Measurements from ENCODE around the gene FAM237A. TPM values are rescaled to one million over a fixed set of nuclear protein-coding genes. Genes with fewer than 3 reads are reported as not detected.

Gene FAM237A
- total RNA-seq, 1 donor, result not detected

DNA sequence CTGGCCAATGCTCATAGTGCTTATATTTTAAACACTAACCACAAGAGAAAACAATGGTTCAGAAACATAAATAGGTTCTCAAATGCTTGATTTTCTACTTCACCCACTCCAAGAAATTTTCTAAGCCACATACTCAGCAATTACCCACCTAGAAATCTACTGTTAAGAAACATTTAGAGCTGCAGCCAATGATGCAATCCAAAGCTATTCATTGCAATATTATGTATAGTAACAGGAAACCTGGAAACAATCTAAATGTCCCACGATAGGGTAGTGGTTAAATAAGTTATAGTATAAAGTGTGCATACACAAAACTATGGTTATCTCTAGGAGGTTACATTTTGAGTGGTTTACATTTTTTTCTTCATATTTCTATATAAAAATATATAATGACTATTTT is 5.7 kb downstream of the FAM237A start:
- Histone ChIP-seq H3K27me3 (ENCODE audit: insufficient read depth, low read length) (no peaks in the 10 kb centered on the region), H4K20me1 (ENCODE audit: insufficient read depth, low read length) (no peaks in the 10 kb centered on the region), H3K4me1 (ENCODE audit: insufficient read depth, low read length) (no peaks in the 10 kb centered on the region), H3K9me3 (ENCODE audit: low read depth, low read length) (no peaks in the 10 kb centered on the region), H3K27ac (ENCODE audit: low read depth, low read length) (no peak overlapping the region), H3K36me3 (ENCODE audit: insufficient read depth, low read length) (no peaks in the 10 kb centered on the region), H3K4me3 (ENCODE audit: insufficient read depth, low read length) (no peak overlapping the region), H2AFZ (ENCODE audit: low read length) (no peak overlapping the region), H3K79me2 (ENCODE audit: insufficient read depth, low read length) (no peaks in the 10 kb centered on the region), H3K4me2 (ENCODE audit: insufficient read depth, low read length) (no peak overlapping the region)
- no peak for DNase-seq (ENCODE audit: insufficient read length, low spot score, missing footprints)
- TF ChIP-seq, protein P1, sequence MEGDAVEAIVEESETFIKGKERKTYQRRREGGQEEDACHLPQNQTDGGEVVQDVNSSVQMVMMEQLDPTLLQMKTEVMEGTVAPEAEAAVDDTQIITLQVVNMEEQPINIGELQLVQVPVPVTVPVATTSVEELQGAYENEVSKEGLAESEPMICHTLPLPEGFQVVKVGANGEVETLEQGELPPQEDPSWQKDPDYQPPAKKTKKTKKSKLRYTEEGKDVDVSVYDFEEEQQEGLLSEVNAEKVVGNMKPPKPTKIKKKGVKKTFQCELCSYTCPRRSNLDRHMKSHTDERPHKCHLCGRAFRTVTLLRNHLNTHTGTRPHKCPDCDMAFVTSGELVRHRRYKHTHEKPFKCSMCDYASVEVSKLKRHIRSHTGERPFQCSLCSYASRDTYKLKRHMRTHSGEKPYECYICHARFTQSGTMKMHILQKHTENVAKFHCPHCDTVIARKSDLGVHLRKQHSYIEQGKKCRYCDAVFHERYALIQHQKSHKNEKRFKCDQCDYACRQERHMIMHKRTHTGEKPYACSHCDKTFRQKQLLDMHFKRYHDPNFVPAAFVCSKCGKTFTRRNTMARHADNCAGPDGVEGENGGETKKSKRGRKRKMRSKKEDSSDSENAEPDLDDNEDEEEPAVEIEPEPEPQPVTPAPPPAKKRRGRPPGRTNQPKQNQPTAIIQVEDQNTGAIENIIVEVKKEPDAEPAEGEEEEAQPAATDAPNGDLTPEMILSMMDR (IDR thresholded peaks at IDR 0.05; ENCODE audit: extremely low read depth, low read depth, low read length), result no peak

DNA sequence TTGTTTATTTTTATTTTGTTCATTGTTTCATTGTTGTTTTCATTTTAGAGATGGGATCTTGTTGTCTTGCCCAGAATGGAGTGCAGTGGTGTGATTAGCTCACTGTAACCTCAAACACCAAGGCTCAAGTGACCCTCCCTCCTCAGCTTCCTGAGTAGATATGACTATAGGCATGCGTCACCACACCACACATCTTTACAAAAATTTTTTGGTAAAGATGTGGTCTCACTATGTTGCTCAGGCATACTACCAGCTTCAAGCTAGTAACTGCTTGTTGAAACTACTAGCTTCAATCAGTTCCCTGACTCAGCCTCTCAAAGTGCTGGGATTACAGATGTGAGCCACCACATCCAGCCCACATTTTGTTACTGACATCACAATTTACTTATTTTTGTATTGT is 14.8 kb downstream of the FAM237A start:
- TF ChIP-seq, protein P1 (IDR thresholded peaks at IDR 0.05; ENCODE audit: extremely low read depth, low read depth, low read length), result no peak
- Histone ChIP-seq H3K27ac (ENCODE audit: low read depth, low read length) (no peak overlapping the region), H3K4me2 (ENCODE audit: insufficient read depth, low read length) (no peak overlapping the region), H3K9me3 (ENCODE audit: low read depth, low read length) (no peaks in the 10 kb centered on the region), H2AFZ (ENCODE audit: low read length) (no peak overlapping the region), H3K79me2 (ENCODE audit: insufficient read depth, low read length) (no peaks in the 10 kb centered on the region), H3K36me3 (ENCODE audit: insufficient read depth, low read length) (no peaks in the 10 kb centered on the region), H4K20me1 (ENCODE audit: insufficient read depth, low read length) (no peaks in the 10 kb centered on the region), H3K4me3 (ENCODE audit: insufficient read depth, low read length) (no peak overlapping the region), H3K4me1 (ENCODE audit: insufficient read depth, low read length) (no peaks in the 10 kb centered on the region), H3K27me3 (ENCODE audit: insufficient read depth, low read length) (no peaks in the 10 kb centered on the region)
- no peak for DNase-seq (ENCODE audit: insufficient read length, low spot score, missing footprints)

DNA sequence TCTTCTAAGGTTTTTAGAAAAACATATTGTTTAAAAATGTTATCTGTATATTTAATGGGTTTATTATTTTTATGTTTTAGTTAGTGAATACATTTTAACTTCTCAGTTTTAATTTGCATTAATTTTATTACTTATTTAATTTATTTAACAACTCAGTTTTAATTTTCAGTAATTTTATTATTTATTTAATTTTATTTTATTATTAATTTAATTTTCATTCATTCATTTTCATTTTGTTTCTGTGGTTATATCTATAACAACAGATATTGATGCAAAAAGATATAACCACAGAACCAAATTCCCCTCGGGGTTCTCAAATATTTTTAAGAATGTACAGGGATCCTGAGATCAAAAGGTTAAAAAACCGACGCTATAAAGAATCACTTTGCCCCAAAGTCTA is 23.0 kb downstream of the FAM237A start:
- no peak overlapping the region for H3K4me3 ChIP-seq (ENCODE audit: insufficient read depth, low read length)
- H4K20me1 ChIP-seq (ENCODE audit: insufficient read depth, low read length), result no peaks in the 10 kb centered on the region
- H3K4me1 ChIP-seq (ENCODE audit: insufficient read depth, low read length), result no peaks in the 10 kb centered on the region
- H3K36me3 ChIP-seq (ENCODE audit: insufficient read depth, low read length), result no peaks in the 10 kb centered on the region
- H2AFZ ChIP-seq (ENCODE audit: low read length), result no peak overlapping the region
- no peak overlapping the region for H3K27ac ChIP-seq (ENCODE audit: low read depth, low read length)
- TF ChIP-seq, protein P1 (IDR thresholded peaks at IDR 0.05; ENCODE audit: extremely low read depth, low read depth, low read length), result no peak
- no peaks in the 10 kb centered on the region for H3K9me3 ChIP-seq (ENCODE audit: low read depth, low read length)
- DNase-seq (ENCODE audit: insufficient read length, low spot score, missing footprints), result no peak
- H3K79me2 ChIP-seq (ENCODE audit: insufficient read depth, low read length), result no peaks in the 10 kb centered on the region
- no peaks in the 10 kb centered on the region for H3K27me3 ChIP-seq (ENCODE audit: insufficient read depth, low read length)
- H3K4me2 ChIP-seq (ENCODE audit: insufficient read depth, low read length), result no peak overlapping the region

DNA sequence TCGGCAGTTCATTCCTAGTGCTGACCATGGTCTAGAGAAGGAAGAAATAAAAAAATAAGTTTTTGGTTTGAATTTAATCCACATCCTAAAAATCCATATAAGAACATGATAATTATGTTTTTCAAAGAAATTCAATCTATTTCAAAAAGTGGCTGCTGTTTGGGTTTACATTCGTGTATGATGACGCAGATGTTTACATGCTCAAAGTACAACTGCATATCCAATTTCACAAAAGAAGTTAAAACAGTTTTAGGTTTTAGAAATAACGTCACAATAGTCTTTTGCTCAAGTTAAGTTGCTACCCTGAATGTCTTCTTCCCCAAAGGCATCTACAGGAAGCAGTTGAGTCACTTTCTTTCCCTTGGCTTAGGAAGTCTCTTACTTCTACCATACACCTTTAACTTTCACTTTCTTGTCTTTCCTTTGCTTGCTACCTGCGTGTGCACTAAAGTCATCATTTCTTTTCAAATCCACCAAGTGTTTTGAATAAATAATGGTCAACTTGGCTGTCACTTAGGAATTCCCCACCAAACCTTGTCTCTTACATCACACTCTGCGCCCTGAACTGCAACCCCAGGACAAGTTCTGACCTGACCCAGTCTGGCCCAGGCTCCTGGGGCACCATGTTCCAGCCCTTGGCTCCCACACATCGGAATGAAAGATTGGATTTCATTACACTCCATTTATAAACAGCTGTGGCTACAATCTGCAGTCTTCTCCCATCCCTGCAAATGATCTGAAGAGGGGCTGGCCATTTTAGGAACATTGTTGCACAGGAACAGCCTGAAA is 28.4 kb downstream of the FAM237A start:
- Histone ChIP-seq H3K4me2 (ENCODE audit: insufficient read depth, low read length) (no peak overlapping the region), H3K79me2 (ENCODE audit: insufficient read depth, low read length) (no peaks in the 10 kb centered on the region), H4K20me1 (ENCODE audit: insufficient read depth, low read length) (no peaks in the 10 kb centered on the region), H3K27ac (ENCODE audit: low read depth, low read length) (no peak overlapping the region), H3K4me1 (ENCODE audit: insufficient read depth, low read length) (no peaks in the 10 kb centered on the region), H3K36me3 (ENCODE audit: insufficient read depth, low read length) (no peaks in the 10 kb centered on the region), H3K9me3 (ENCODE audit: low read depth, low read length) (no peaks in the 10 kb centered on the region), H2AFZ (ENCODE audit: low read length) (no peak overlapping the region), H3K4me3 (ENCODE audit: insufficient read depth, low read length) (no peak overlapping the region), H3K27me3 (ENCODE audit: insufficient read depth, low read length) (no peaks in the 10 kb centered on the region)
- TF ChIP-seq, protein P1 (IDR thresholded peaks at IDR 0.05; ENCODE audit: extremely low read depth, low read depth, low read length), result no peak
- DNase-seq (ENCODE audit: insufficient read length, low spot score, missing footprints), result no peak

All from osteoblast (primary cell).